Tibial nerve (tissue), 4 donors: ENCODE measurements around the gene AKAP8L. TPM values are rescaled to one million over a fixed set of nuclear protein-coding genes. Genes with fewer than 3 reads are reported as not detected.

Experiments used
- DNase-seq, 2 donors: peaks; one replicate each; pipeline ENCODE4 v3.0.0-alpha.2; 2019; ENCODE audit warnings: low spot score in 2 of 2
- H3K27ac ChIP-seq, 4 donors: fragments of 200-600 bp; sonication (generic) in 3 of 4; one replicate each; pipeline ENCODE4 v1.5.1; 2017 to 2019; ENCODE audit warnings: mild to moderate bottlenecking in 1 of 4
- H3K27me3 ChIP-seq, 2 donors: fragments of 200-600 bp; sonication (generic) in 1 of 2; one replicate each; pipeline versions ENCODE4 v1.5.1 to v1.6.0; 2017 to 2019
- H3K36me3 ChIP-seq, 3 donors: fragments of 200-600 bp; sonication (generic); one replicate each; pipeline ENCODE4 v1.5.1; 2018 to 2019
- H3K4me1 ChIP-seq, 4 donors: fragments of 200-600 bp; sonication (generic) in 3 of 4; one replicate each; pipeline ENCODE4 v1.5.1; 2017 to 2019
- H3K4me3 ChIP-seq, 4 donors: fragments of 200-600 bp; sonication (generic) in 3 of 4; one replicate each; pipeline ENCODE4 v1.5.1; 2017 to 2019; ENCODE audit warnings: mild to moderate bottlenecking in 1 of 4, moderate library complexity in 1 of 4
- H3K9me3 ChIP-seq, 4 donors: fragments of 200-600 bp; sonication (generic) in 3 of 4; one replicate each; pipeline ENCODE4 v1.5.1; 2017 to 2019
- CTCF ChIP-seq, 5 experiments: fragments of 200-600 bp in 3 of 5; fragments of 450-650 bp in 2 of 5; sonication (generic) in 3 of 5; IDR thresholded peaks; one replicate each; pipeline ENCODE4 v1.5.1; 2016 to 2019; ENCODE audit warnings: antibody characterized with exemption in 5 of 5, mild to moderate bottlenecking in 3 of 5, moderate library complexity in 2 of 5
- EP300 ChIP-seq, 2 donors: sonication (generic); formaldehyde crosslinking; IDR thresholded peaks; one replicate each; pipeline ENCODE4 v1.6.1; 2017; ENCODE audit warnings: antibody characterized with exemption in 2 of 2, mild to moderate bottlenecking in 1 of 2
- POLR2A ChIP-seq, 2 donors: fragments of 450-650 bp; IDR thresholded peaks; one replicate each; pipeline ENCODE4 v1.6.1; 2017; ENCODE audit warnings: antibody characterized with exemption in 2 of 2, mild to moderate bottlenecking in 2 of 2, moderate library complexity in 2 of 2
- WGBS, 2 donors: methylation state at CpG; one replicate each; pipeline ENCODE4 v1.1.5; 2018; 5-methylcytosine and 5-hydroxymethylcytosine counted together
- total RNA-seq, 4 donors: library from RNA; depleted of rRNA; stranded (reverse); fragments of >200 nt; gene quantifications; one replicate each; pipeline ENCODE4 v1.1.0, GENCODE V29; 2016

AKAP8L gene
- total RNA-seq, 4 donors from 2014 or later: 170 to 248 (median 183) TPM

GRCh38 chr19:15456871-15457700 lies 38.3 kb upstream of the AKAP8L start:
- 22 to 33% methylated on average over 36 to 46 of the region's 86 CpGs for WGBS, 2 donors
- peaks cover 0 to 58% of the 10 kb centered on the region in 2 donors for H3K27me3 ChIP-seq
- no peak overlapping the region for H3K4me3 ChIP-seq
- no peak overlapping the region for H3K27ac ChIP-seq
- H3K9me3 ChIP-seq: no peaks in the 10 kb centered on the region
- H3K4me1 ChIP-seq: peaks cover 0 to 34% (median 11%) of the 10 kb centered on the region in 4 donors
- no peaks in the 10 kb centered on the region for H3K36me3 ChIP-seq
- TF ChIP-seq CTCF (IDR thresholded peaks at IDR 0.05) (no peak), POLR2A (IDR thresholded peaks at IDR 0.05) (no peak), EP300 (IDR thresholded peaks at IDR 0.05) (no peak)
- no peak for DNase-seq

- no peak overlapping the region for H3K4me3 ChIP-seq
- H3K27ac ChIP-seq: no peak overlapping the region
- TF ChIP-seq CTCF (IDR thresholded peaks at IDR 0.05) (no peak), POLR2A (IDR thresholded peaks at IDR 0.05) (no peak), EP300 (IDR thresholded peaks at IDR 0.05) (no peak)
- 19 to 35% methylated on average over 14 of the region's 14 CpGs for WGBS, 2 donors
- peaks cover 0 to 58% of the 10 kb centered on the region in 2 donors for H3K27me3 ChIP-seq
- no peak for DNase-seq
- H3K9me3 ChIP-seq: no peaks in the 10 kb centered on the region
- H3K4me1 ChIP-seq: peaks cover 0 to 38% (median 11%) of the 10 kb centered on the region in 4 donors
- no peaks in the 10 kb centered on the region for H3K36me3 ChIP-seq
These were observed 37.7 kb upstream of the AKAP8L start for GRCh38 chr19:15456441-15456840.

- no peak for TF ChIP-seq POLR2A (IDR thresholded peaks at IDR 0.05)
- no peak for TF ChIP-seq CTCF (IDR thresholded peaks at IDR 0.05)
- no peak for TF ChIP-seq EP300 (IDR thresholded peaks at IDR 0.05)
- H3K27ac ChIP-seq: no peak overlapping the region
- H3K9me3 ChIP-seq: no peaks in the 10 kb centered on the region
- WGBS, 2 donors: 85 to 89% methylated on average over 9 of the region's 9 CpGs
- H3K36me3 ChIP-seq: no peaks in the 10 kb centered on the region
- peaks cover 0 to 58% of the 10 kb centered on the region in 2 donors for H3K27me3 ChIP-seq
- DNase-seq: no peak
- H3K4me1 ChIP-seq: peaks cover 0 to 38% (median 11%) of the 10 kb centered on the region in 4 donors
- H3K4me3 ChIP-seq: no peak overlapping the region
These were observed 37.2 kb upstream of the AKAP8L start for GRCh38 chr19:15455996-15456395.

GRCh38 chr19:15453906-15454860 lies 35.4 kb upstream of the AKAP8L start:
- H3K36me3 ChIP-seq: no peaks in the 10 kb centered on the region
- no peak for DNase-seq
- peaks cover 0 to 55% of the 10 kb centered on the region in 2 donors for H3K27me3 ChIP-seq
- H3K9me3 ChIP-seq: no peaks in the 10 kb centered on the region
- 83 to 84% methylated on average over 16 to 17 of the region's 17 CpGs for WGBS, 2 donors
- no peak overlapping the region for H3K27ac ChIP-seq
- TF ChIP-seq POLR2A (IDR thresholded peaks at IDR 0.05): no peak
- TF ChIP-seq EP300 (IDR thresholded peaks at IDR 0.05): no peak
- TF ChIP-seq CTCF (IDR thresholded peaks at IDR 0.05): no peak
- H3K4me1 ChIP-seq: peaks cover 0 to 43% (median 13%) of the 10 kb centered on the region in 4 donors
- no peak overlapping the region for H3K4me3 ChIP-seq
